Esophagus (tissue), 2 donors: ENCODE measurements around the gene PRKAR2A. TPM values are rescaled to one million over a fixed set of nuclear protein-coding genes. Genes with fewer than 3 reads are reported as not detected.
"Not testable (repeated sequence)": the region's sequence is repeated elsewhere in the genome, so short reads cannot be mapped to it uniquely, and the experiment has no call there.

Source experiments
- H3K27ac ChIP-seq, 2 donors: one replicate each; pipeline ENCODE4 v1.5.1; 2013; ENCODE audit warnings: low read depth in 2 of 2, mild to moderate bottlenecking in 2 of 2, inconsistent platforms in 1 of 2, low read length in 1 of 2, moderate library complexity in 1 of 2
- H3K27me3 ChIP-seq, 2 donors: one replicate each; pipeline ENCODE4 v1.6.1; 2013; ENCODE audit warnings: low read length in 2 of 2, control low read depth in 1 of 2, mild to moderate bottlenecking in 1 of 2; ENCODE audit not compliant: insufficient read depth in 2 of 2, control insufficient read depth in 1 of 2
- H3K36me3 ChIP-seq, 2 donors: one replicate each; pipeline ENCODE4 v1.6.1; 2013; ENCODE audit warnings: low read length in 1 of 2; ENCODE audit not compliant: control insufficient read depth in 2 of 2, insufficient read depth in 2 of 2
- H3K4me1 ChIP-seq, 2 donors: one replicate each; pipeline ENCODE4 v1.6.1; 2013; ENCODE audit warnings: low read length in 1 of 2; ENCODE audit not compliant: control insufficient read depth in 2 of 2, insufficient read depth in 2 of 2
- H3K4me3 ChIP-seq, 2 donors: one replicate each; pipeline ENCODE4 v1.5.1; 2013; ENCODE audit warnings: low read length in 2 of 2, mild to moderate bottlenecking in 2 of 2, low read depth in 1 of 2, moderate library complexity in 1 of 2
- H3K9me3 ChIP-seq, 2 donors: one replicate each; pipeline ENCODE4 v1.6.1; 2013; ENCODE audit warnings: mild to moderate bottlenecking in 2 of 2, low read depth in 1 of 2, low read length in 1 of 2, moderate library complexity in 1 of 2; ENCODE audit not compliant: control insufficient read depth in 2 of 2, insufficient read depth in 1 of 2
- WGBS, 2 donors: extraction: QIAGEN DNeasy Blood & Tissue Kit; methylation state at CpG; one replicate each; pipeline ENCODE4 v1.1.7; 2013; 5-methylcytosine and 5-hydroxymethylcytosine counted together
- polyA plus RNA-seq, 2 donors: library from polyadenylated mRNA; stranded (reverse); fragments of 200-250 nt; gene quantifications; one replicate each; pipeline ENCODE4 v1.2.3, GENCODE V29; 2013
- donor health status: healthy with polysubstance abuse.
- donor health status: Bipolar disorder and iron deficiency.

Gene PRKAR2A
- polyA plus RNA-seq, 2 donors, result 7.2 to 11.3 TPM

DNA sequence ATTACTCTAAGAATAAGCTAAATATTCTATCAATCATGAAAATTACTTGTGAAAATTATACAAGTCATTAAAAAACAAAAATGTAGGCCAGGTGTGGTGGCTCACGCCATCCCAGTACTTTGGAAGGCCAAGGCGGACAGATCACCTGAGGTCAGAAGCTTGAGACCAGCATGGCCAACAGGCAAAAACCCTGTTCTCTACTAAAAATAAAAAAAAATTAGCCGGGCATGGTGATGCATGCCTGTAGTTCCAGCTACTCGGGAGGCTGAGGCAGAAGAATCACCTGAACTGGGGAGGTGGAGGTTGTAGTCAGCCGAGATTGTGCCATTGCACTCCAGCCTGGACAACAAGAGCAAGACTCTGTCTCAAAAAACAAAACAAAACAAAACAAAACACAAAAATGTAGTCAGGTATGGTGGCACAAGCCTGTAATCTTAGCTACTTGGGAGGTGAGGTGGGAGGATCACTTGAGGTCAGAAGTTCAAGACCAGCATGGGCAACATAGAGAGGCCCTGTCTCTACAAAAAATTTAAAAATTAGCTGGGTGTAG lies 87.6 kb downstream of the PRKAR2A start:
- 93 to 95% methylated on average over 5 of the region's 5 CpGs for whole genome bisulfite sequencing, 2 donors
- not testable (repeated sequence) for H3K36me3 ChIP-seq, H3K4me3 ChIP-seq, H3K27ac ChIP-seq, H3K4me1 ChIP-seq, H3K27me3 ChIP-seq, H3K9me3 ChIP-seq

DNA sequence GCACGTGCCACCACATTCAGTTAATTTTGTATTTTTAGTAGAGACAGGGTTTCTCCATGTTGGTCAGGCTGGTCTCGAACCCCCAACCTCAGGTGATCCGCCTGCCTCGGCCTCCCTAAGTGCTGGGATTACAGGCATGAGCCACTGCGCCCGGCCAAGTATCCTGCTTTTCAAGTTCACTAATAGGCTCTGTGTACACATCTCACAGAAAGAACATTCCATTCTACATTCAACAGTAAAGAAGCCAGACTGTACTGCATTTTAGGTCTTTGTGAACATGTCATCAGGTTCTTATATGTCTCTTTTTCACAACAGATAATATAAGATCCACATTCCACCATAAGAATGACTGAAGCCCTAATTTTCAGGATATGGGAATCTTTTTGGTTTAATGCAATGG lies 88.1 kb downstream of the PRKAR2A start:
- 89 to 90% methylated on average over 6 of the region's 6 CpGs for WGBS, 2 donors

DNA sequence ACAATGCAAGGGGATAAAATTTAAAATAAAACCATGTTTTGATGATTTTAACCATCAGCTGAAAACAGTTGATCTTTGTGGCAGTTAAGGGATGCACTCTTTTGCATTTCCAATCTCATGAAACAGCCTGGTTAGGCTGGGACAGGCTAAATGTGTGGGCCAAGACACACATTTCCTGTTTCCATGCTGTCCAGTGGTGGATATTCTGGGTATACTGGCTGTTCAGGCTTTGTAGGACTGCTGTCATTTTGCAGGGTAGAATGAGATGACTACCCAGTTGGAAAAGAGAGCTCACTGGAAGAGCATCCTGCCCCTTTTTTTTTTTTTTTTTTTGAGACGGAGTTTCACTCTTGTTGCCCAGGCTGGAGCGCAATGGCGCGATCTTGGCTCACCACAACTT lies 88.6 kb downstream of the PRKAR2A start:
- no peaks in the 10 kb centered on the region for H3K4me1 ChIP-seq
- peaks cover 0 to 5% of the 10 kb centered on the region in 2 donors for H3K36me3 ChIP-seq
- no peaks in the 10 kb centered on the region for H3K27me3 ChIP-seq
- 97 to 100% methylated on average over 3 to 4 of the region's 4 CpGs for WGBS, 2 donors
- H3K9me3 ChIP-seq, result no peaks in the 10 kb centered on the region
- no peak overlapping the region for H3K27ac ChIP-seq
- no peak overlapping the region for H3K4me3 ChIP-seq

More for the DNA sequence above, 88.1 kb downstream of the PRKAR2A start:
- not testable (repeated sequence) for H3K36me3 ChIP-seq, H3K4me1 ChIP-seq, H3K4me3 ChIP-seq, H3K27me3 ChIP-seq, H3K27ac ChIP-seq, H3K9me3 ChIP-seq

DNA sequence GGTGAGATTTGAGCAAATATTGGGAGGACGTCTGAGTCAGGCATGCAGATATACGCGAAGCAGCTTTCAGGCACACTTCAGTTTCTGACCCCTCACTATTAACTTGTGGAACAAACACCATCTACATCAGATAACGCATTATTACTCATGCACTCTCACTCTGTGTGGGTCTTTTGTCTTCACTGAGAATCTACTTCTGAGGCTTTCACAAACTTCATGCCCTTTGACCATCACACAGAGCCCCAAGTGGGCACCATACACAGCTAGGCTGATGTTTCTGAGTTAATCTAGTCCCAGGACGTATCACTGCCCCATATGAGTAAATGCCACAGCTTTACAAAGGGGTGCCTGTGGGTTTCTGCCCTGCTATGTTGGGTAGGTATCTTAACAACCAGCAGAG lies 91.0 kb downstream of the PRKAR2A start:
- WGBS, 2 donors, result 89 to 90% methylated on average over 5 of the region's 5 CpGs
- H3K27ac ChIP-seq, result no peak overlapping the region
- no peaks in the 10 kb centered on the region for H3K27me3 ChIP-seq
- no peaks in the 10 kb centered on the region for H3K9me3 ChIP-seq
- no peak overlapping the region for H3K4me3 ChIP-seq
- peaks cover 0 to 8% of the 10 kb centered on the region in 2 donors for H3K36me3 ChIP-seq
- no peaks in the 10 kb centered on the region for H3K4me1 ChIP-seq

DNA sequence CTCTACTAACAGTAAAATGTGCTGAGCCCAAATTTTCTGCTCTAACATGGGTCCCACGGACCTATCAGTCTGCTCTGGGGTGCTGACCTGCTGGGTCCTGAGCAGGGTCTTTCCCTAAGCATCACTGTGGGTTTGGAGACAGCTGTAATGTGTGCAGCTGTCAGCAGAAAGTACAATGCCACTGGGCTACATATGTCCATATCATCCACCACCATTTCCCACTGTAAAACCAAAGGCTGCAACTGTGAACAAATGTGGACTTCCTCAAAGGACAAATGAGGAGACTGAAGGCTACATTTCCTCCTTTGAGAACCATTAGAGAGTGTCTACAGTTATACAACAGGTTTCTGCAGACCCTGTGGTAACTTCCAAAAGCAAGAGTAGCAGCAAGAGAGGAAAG lies 96.8 kb downstream of the PRKAR2A start:
- peaks cover 0 to 17% of the 10 kb centered on the region in 2 donors for H3K36me3 ChIP-seq
- no peak overlapping the region for H3K27ac ChIP-seq
- H3K9me3 ChIP-seq, result no peaks in the 10 kb centered on the region
- H3K27me3 ChIP-seq, result no peaks in the 10 kb centered on the region
- 70 to 78% methylated on average over 1 of the region's 1 CpG for WGBS, 2 donors
- no peaks in the 10 kb centered on the region for H3K4me1 ChIP-seq
- H3K4me3 ChIP-seq, result no peak overlapping the region

DNA sequence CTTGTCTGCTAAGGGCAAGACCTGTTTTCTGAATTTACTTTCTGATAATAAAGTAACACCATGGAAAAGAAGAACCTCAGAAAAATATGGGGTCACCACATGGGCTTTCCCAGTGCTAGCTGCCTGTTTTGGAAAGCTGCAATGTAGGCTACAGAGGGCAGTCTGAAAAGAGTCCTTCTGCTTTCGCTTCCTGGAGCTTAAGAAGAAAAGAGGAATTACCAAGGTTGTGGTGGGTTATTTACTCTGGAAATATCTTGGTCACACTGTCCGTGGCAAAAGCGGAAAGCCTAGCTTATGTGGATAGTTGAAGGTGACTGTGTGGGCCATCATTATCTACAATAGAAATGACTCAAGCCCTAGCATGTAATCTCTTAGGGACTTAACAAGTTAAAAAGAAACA lies 98.9 kb downstream of the PRKAR2A start:
- H3K27me3 ChIP-seq, result no peaks in the 10 kb centered on the region
- 90 to 92% methylated on average over 3 of the region's 3 CpGs for WGBS, 2 donors
- no peaks in the 10 kb centered on the region for H3K4me1 ChIP-seq
- no peak overlapping the region for H3K4me3 ChIP-seq
- no peaks in the 10 kb centered on the region for H3K9me3 ChIP-seq
- H3K27ac ChIP-seq, result no peak overlapping the region
- H3K36me3 ChIP-seq, result peaks cover 0 to 17% of the 10 kb centered on the region in 2 donors

DNA sequence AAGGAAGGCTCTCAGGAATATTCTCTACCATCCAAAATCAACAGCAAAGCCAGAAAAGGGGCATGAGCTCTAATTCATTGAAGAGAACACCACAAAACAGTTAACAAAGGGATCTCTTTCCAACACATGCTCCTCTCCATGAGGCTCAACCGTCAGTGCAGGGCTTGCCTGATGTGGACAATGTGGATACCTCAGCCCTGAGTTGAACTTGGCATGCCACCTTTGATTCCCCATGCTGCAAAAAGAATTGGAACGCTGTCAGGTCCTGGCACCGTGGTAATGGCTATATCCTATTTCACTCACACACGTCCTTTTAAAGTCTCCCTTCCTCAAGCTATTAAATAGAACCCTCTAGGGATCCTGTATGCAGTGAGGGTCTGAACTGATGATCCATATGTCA lies 100.0 kb downstream of the PRKAR2A start:
- 61 to 62% methylated on average over 4 of the region's 4 CpGs for WGBS, 2 donors
- H3K4me1 ChIP-seq, result no peaks in the 10 kb centered on the region
- H3K36me3 ChIP-seq, result peaks cover 0 to 14% of the 10 kb centered on the region in 2 donors
- no peak overlapping the region for H3K4me3 ChIP-seq
- H3K27ac ChIP-seq, result no peak overlapping the region
- no peaks in the 10 kb centered on the region for H3K27me3 ChIP-seq
- H3K9me3 ChIP-seq, result no peaks in the 10 kb centered on the region

DNA sequence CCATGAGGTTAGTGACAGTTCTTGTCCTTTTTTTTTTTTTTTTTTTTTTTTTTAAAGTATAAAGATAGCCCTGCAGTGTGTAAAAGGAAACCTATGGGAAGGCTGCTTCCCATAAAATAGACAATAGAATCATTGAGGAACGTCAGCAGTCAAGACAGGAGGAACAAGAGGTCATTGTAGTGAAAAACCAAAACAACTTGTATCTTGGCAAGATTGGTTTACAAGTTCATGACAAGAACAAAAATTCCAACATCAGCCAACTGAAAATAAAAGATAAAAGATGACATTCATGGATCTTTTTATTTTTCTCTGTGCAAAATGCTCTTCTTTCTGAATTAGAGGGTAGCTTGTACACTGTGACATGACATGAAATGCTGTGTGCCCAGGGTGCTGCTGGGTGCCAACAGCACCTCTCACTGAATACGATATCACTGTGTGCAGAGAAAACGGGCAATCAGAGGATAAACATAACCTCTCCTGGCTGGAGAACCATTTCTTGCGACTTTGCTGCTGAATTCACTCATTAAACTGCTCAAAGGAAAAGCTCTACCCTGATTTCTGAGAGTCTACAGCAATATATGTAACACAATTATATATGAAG lies 100.6 kb downstream of the PRKAR2A start:
- Histone ChIP-seq H3K36me3 (peaks cover 0 to 10% of the 10 kb centered on the region in 2 donors), H3K4me3 (no peak overlapping the region), H3K27me3 (no peaks in the 10 kb centered on the region), H3K4me1 (no peaks in the 10 kb centered on the region), H3K9me3 (no peaks in the 10 kb centered on the region), H3K27ac (no peak overlapping the region)
- 67 to 74% methylated on average over 4 of the region's 4 CpGs for WGBS, 2 donors

DNA sequence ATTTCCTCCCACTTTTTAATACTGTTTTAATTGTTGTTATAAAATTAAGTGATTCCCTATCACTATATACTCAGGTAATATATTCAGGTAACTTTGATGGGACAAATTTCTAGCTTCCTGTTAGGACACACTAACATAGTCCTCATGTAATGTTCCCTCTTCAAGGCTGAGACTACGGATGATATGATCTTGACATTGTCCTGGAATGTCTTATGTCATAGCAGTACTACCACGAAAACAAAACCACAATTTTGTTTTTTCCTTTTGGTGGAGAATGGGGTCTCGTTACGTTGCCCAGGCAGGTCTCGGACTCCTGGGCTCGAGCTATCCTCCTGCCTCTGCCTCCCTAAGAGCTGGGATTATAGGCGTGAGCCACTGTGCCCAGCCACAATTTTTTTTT lies 103.9 kb downstream of the PRKAR2A start:
- WGBS, 2 donors, result 85 to 89% methylated on average over 7 of the region's 7 CpGs
- Histone ChIP-seq H3K4me1 (peaks cover 7 to 17% of the 10 kb centered on the region in 2 donors), H3K4me3 (no peak overlapping the region), H3K36me3 (peaks cover 0 to 3% of the 10 kb centered on the region in 2 donors), H3K27me3 (no peaks in the 10 kb centered on the region), H3K27ac (no peak overlapping the region), H3K9me3 (no peaks in the 10 kb centered on the region)

DNA sequence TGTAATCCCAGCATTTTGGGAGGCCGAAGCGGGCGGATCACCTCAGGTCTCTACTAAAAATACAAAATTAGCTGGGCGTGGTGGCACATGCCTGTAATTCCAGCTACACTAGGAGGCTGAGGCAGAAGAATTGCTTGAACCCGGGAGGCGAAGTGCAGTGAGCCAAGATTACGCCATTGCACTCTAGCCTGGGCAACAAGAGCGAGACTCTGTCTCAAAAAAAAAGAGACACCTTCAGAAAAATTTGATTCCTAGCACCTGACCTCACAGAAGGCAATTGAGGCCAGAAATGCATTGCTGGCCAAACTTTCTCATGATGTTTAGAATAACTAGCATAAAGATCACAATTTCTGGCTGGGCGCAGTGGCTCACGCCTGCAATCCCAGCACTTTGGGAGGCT lies 106.4 kb downstream of the PRKAR2A start:
- not testable (repeated sequence) for H3K4me3 ChIP-seq, H3K27ac ChIP-seq, H3K9me3 ChIP-seq, H3K36me3 ChIP-seq, H3K27me3 ChIP-seq
- H3K4me1 ChIP-seq, result peaks cover 7 to 20% of the 10 kb centered on the region in 2 donors
- WGBS, 2 donors, result 65 to 70% methylated on average over 10 of the region's 10 CpGs
